ENCODE measurements around the gene MYCBP2.

The MYCBP2 gene

DNA sequence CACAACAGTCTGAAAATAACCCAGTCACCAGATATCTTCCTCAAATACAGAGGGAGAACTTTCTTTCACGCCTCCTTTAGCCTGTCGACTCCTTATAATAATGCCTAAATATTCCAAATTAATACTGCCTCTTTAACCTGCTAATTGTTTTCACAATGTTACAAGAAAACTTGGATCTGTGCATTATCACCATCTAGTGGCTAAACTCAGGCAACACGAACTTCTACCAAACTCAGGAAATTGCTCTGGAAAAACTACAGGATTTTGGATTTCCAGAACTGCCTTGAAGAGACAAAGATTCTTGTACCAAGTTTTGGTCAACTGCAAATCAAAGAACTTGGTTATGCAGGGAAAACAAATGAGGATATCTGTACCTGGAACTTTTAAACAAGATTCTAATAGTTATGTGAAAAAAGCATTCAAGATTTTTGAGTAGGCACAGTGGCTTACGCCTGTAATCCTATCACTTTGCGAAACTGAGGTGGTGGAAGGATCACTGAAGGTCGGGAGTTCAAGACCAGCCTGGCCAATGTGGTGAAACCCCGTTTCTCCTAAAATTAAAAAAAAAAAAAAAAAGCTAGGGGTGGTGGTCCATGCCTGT, 324.2 kb downstream of the MYCBP2 start:
- H3K4me3 ChIP-seq (ENCODE audit: low read depth, low read length), result no peak overlapping the region
- TF ChIP-seq, protein P1, sequence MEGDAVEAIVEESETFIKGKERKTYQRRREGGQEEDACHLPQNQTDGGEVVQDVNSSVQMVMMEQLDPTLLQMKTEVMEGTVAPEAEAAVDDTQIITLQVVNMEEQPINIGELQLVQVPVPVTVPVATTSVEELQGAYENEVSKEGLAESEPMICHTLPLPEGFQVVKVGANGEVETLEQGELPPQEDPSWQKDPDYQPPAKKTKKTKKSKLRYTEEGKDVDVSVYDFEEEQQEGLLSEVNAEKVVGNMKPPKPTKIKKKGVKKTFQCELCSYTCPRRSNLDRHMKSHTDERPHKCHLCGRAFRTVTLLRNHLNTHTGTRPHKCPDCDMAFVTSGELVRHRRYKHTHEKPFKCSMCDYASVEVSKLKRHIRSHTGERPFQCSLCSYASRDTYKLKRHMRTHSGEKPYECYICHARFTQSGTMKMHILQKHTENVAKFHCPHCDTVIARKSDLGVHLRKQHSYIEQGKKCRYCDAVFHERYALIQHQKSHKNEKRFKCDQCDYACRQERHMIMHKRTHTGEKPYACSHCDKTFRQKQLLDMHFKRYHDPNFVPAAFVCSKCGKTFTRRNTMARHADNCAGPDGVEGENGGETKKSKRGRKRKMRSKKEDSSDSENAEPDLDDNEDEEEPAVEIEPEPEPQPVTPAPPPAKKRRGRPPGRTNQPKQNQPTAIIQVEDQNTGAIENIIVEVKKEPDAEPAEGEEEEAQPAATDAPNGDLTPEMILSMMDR (IDR thresholded peaks at IDR 0.05; ENCODE audit: borderline replicate concordance, insufficient read depth, low read depth, low read length), result peak; percentile 33; the same call in 1 of the 2 replicates

DNA sequence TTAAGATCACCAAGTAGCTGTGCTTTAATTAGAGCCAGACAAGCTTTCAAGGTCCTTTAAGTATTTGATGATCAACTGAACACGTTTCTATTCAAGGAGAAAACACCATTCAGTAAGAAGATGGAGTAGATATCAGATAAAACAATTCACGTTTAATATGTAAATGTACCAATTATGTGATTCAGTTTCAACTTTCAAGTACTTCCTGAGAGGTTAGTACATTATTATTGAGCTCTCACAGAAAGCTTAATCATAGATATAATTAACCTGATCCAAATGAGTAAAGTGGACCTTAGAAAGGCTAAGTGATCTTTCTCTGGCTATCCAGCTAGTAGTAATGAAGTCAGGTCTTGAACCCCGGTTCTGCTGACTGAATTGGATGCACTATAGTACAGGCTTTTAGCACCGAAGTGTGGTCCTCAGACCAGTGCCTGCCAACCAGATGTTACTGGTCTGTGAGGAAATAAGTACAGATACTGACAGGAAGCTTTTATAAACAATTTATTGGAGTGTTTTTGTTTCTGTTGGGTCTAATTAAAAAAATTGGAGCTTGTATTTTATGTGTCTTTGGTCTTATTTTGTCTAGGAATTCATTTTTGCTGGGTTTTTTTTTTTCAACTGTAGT, 324.8 kb downstream of the MYCBP2 start:
- H3K4me3 ChIP-seq (ENCODE audit: low read depth, low read length), result no peak overlapping the region
- TF ChIP-seq, protein P1 (IDR thresholded peaks at IDR 0.05; ENCODE audit: borderline replicate concordance, insufficient read depth, low read depth, low read length), result no peak

DNA sequence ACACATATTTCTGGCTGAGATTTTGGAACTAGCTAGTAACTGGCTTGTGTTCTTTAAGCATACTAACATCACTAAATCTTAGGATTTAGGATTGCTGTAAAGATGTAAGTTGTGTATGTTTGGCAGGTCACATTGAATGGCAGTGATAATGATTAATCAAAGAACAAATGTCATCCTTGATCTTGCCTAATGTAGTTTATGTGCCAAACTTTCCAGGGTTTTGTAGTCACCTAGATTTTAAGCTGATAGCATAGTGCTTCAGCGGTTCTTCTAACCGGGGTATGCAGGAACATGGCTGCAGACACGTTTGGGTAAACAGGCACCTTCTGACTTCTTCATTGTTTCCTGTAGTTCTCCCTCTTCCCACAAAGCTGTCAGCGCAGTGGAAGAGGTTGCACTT, 325.4 kb downstream of the MYCBP2 start:
- H3K4me3 ChIP-seq (ENCODE audit: low read depth, low read length), result no peak overlapping the region
- TF ChIP-seq, protein P1 (IDR thresholded peaks at IDR 0.05; ENCODE audit: borderline replicate concordance, insufficient read depth, low read depth, low read length), result no peak

DNA sequence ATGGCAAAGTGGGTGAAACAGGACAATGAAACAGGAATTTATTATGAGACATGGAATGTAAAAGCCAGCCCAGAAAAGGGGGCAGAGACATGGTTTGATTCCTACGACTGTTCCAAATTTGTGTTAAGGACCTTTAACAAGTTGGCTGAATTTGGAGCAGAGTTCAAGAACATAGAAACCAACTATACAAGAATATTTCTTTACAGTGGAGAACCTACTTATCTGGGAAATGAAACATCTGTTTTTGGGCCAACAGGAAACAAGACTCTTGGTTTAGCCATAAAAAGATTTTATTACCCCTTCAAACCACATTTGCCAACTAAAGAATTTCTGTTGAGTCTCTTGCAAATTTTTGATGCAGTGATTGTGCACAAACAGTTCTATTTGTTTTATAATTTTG, 326.4 kb downstream of the MYCBP2 start:
- TF ChIP-seq, protein P1 (IDR thresholded peaks at IDR 0.05; ENCODE audit: borderline replicate concordance, insufficient read depth, low read depth, low read length), result no peak
- no peak overlapping the region for H3K4me3 ChIP-seq (ENCODE audit: low read depth, low read length)
